ENCODE measurements around the gene NNT.
"Not testable (repeated sequence)": the region's sequence is repeated elsewhere in the genome, so short reads cannot be mapped to it uniquely, and the experiment has no call there.

Gene NNT

DNA sequence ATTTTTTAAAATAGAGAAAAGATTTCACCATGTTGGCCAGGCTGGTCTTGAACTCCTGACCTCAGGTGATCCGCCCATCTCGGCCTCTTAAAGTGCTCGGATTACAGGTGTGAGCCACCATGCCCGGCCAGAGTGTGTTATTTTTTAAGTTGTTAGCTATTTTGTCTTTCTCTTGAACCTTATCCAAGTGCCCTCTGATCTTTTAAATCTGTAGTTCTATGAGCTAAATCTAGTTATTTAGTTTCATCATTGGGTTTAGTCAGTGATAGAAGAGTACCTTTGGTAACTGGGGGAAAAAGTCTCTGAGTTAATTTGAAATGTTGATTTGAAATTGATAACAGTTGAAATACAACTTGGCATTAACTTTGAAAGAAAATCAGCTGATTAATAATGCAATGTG lies 88.3 kb downstream of the NNT start:
- no peak for DNase-seq (ENCODE audit: low read depth)
- H3K4me3 ChIP-seq (ENCODE audit: low read depth, low read length): no peak overlapping the region
- TF ChIP-seq MAX (IDR thresholded peaks at IDR 0.05; ENCODE audit: low read depth, low read length) (no peak), MYC (IDR thresholded peaks at IDR 0.05; ENCODE audit: low read depth, low read length) (no peak), POLR2A (IDR thresholded peaks at IDR 0.05; ENCODE audit: extremely low read depth, insufficient read length) (no peak), CTCF (IDR thresholded peaks at IDR 0.05; ENCODE audit: low read depth, low read length) (no peak)

DNA sequence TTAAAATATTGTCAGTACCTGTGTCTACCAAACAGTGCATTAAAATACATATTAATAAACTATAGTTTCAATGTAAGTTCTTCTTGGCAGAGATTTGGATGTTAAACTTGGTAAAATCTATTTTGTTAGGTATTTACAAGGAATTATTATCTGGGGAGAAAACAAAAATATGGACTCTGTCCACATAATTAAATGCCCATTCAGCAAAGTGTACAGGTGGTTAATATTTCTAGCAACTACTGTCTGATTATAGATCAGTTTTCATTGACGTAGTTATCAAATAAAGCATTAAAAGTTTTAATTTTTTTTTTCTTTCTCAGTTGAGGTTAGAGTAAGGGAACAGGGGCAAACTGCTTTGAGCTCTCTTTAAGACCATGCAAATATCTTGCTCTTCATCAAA lies 88.9 kb downstream of the NNT start:
- DNase-seq (ENCODE audit: low read depth): no peak
- no peak for TF ChIP-seq MYC (IDR thresholded peaks at IDR 0.05; ENCODE audit: low read depth, low read length)
- TF ChIP-seq MAX (IDR thresholded peaks at IDR 0.05; ENCODE audit: low read depth, low read length): no peak
- no peak for TF ChIP-seq POLR2A (IDR thresholded peaks at IDR 0.05; ENCODE audit: extremely low read depth, insufficient read length)
- TF ChIP-seq CTCF (IDR thresholded peaks at IDR 0.05; ENCODE audit: low read depth, low read length): no peak
- no peak overlapping the region for H3K4me3 ChIP-seq (ENCODE audit: low read depth, low read length)

GRCh38 chr5:43693411-43693810 lies 90.4 kb downstream of the NNT start:
- no peak for TF ChIP-seq CTCF (IDR thresholded peaks at IDR 0.05; ENCODE audit: low read depth, low read length)
- no peak for TF ChIP-seq MYC (IDR thresholded peaks at IDR 0.05; ENCODE audit: low read depth, low read length)
- TF ChIP-seq POLR2A (IDR thresholded peaks at IDR 0.05; ENCODE audit: extremely low read depth, insufficient read length): no peak
- TF ChIP-seq MAX (IDR thresholded peaks at IDR 0.05; ENCODE audit: low read depth, low read length): no peak
- DNase-seq (ENCODE audit: low read depth): no peak
- H3K4me3 ChIP-seq (ENCODE audit: low read depth, low read length): no peak overlapping the region

GRCh38 chr5:43694027-43694426 lies 91.0 kb downstream of the NNT start:
- no peak for DNase-seq (ENCODE audit: low read depth)
- TF ChIP-seq MAX (IDR thresholded peaks at IDR 0.05; ENCODE audit: low read depth, low read length) (no peak), CTCF (IDR thresholded peaks at IDR 0.05; ENCODE audit: low read depth, low read length) (no peak), MYC (IDR thresholded peaks at IDR 0.05; ENCODE audit: low read depth, low read length) (no peak)
- no peak overlapping the region for H3K4me3 ChIP-seq (ENCODE audit: low read depth, low read length)

GRCh38 chr5:43696444-43696843 lies 93.5 kb downstream of the NNT start:
- not testable (repeated sequence) for H3K4me3 ChIP-seq (ENCODE audit: low read depth, low read length)
- DNase-seq (ENCODE audit: low read depth): peak; percentile 7

DNA sequence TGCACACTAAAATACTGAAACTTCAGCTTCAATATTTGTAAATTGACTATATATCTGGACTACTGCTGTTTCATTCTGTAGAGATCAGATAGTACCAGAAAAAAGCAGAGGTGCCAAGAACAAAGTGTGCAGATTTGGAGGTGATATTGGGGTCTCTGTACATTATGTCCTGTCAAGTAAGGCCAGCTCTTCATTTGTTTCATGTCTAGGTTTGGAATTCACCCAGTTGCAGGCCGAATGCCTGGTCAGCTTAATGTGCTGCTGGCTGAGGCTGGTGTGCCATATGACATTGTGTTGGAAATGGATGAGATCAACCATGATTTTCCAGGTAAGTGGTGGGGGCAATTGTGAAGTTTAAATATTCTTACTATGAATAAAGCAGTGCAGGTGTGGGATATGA lies 96.9 kb downstream of the NNT start:
- no peak for DNase-seq (ENCODE audit: low read depth)
- H3K4me3 ChIP-seq (ENCODE audit: low read depth, low read length): no peak overlapping the region
- TF ChIP-seq CTCF (IDR thresholded peaks at IDR 0.05; ENCODE audit: low read depth, low read length) (no peak), MAX (IDR thresholded peaks at IDR 0.05; ENCODE audit: low read depth, low read length) (no peak), POLR2A (IDR thresholded peaks at IDR 0.05; ENCODE audit: extremely low read depth, insufficient read length) (no peak), MYC (IDR thresholded peaks at IDR 0.05; ENCODE audit: low read depth, low read length) (no peak)

Measured in NB4 (cell line).